ENCODE measurements around the gene CABP5. TPM values are rescaled to one million over a fixed set of nuclear protein-coding genes. Genes with fewer than 3 reads are reported as not detected.
"Not testable (repeated sequence)": the region's sequence is repeated elsewhere in the genome, so short reads cannot be mapped to it uniquely, and the experiment has no call there.

CABP5 gene
- polyA plus RNA-seq (ENCODE audit: insufficient read length): not detected

GRCh38 chr19:48043675-48044258 lies at the start of gene CABP5:
Gene CABP5 (minus strand): TSS chr19:48044079. CDS start chr19:48043922, 157 bp downstream.
- no peak for DNase-seq

- DNase-seq: not testable (repeated sequence)
These were observed 47.3 kb upstream of the CABP5 start for GRCh38 chr19:48091111-48091718.

- no peak for DNase-seq
These were observed 46.5 kb upstream of the CABP5 start for GRCh38 chr19:48090281-48090802.

DNA sequence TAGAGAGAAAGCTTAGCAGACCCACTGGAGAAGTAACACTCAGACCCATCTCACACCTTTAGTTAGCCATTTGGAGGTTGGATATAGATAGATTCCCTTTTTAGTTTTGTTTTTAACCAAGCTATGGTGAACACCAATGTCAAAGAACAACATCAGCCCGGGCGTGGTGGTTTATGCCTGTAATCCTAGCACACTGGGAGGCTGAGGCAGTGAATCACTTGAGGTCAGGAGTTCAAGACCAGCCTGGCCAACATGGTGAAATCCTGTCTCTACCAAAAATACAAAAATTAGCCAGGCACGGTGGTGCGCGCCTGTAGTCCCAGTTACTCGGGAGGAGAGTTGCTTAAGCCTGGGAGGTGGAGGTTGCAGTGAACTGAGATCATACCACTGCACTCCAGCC lies 45.1 kb upstream of the CABP5 start:
- not testable (repeated sequence) for DNase-seq

- DNase-seq: no peak
These were observed 42.3 kb upstream of the CABP5 start for GRCh38 chr19:48085904-48086864.

DNA sequence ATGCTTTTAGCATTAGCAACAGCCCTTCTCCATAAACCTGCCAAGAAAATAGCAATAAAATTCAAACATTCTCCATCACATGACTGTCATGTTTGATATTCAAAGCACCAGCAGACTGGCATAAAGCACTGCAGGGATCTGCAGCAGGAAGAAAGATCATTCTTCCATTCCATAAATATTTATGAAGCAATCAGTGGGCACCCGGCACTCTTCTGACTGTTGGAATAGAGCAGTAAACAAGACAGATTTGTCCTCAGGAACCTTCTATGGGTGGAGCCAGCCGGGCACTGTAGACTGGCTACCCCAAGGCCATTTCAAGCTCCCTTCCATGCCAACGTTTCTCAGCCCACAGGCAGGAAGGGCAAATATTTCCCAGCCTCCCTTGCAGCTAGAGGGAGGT lies 41.2 kb upstream of the CABP5 start:
- no peak for DNase-seq

DNA sequence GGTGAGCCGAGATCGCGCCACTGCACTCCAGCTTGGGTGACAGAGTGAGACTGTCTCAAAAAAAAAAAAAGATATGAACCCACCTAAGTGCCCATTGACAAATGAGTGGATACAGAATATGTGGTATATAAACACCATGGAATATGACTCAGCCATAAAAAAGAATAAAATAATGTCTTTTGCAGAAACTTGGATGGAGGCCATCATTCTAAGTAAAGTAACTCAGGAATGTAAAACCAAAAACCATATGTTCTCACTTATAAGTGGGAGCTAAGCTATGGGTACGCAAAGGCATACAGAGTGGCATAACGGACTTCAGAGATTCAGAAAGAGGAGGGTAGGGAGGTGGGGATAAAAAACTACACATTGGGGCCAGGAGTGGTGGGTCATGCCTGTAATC lies 37.2 kb upstream of the CABP5 start:
- no peak for DNase-seq

DNA sequence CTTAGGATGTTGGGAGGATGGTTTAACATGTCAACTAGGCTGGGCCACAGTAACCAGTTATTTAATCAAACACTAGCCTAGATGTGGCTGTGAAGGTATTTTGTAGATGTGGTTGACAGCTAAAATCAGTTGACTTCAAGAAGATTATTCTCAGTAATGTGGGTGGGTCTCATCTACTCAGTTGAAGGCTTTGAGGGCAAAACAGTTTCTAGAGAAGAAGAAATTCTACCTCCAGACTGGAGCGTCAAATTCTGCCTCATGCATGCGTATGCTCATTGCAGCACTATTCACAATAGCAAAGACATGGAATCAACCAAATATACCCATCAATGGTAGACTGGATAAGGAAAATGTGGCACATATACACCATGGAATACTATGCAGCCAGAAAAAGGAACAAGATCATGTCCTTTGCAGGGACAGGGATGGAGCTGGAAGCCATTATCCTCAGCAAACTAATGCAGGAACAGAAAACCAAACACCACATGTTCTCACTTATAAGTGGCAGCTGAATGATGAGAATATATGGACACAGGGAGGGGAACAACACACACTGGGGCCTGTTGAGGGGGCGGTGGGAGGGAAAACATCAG lies 26.4 kb upstream of the CABP5 start:
- DNase-seq: not testable (repeated sequence)

- DNase-seq: no peak
These were observed 25.6 kb upstream of the CABP5 start for GRCh38 chr19:48069435-48069834.

DNA sequence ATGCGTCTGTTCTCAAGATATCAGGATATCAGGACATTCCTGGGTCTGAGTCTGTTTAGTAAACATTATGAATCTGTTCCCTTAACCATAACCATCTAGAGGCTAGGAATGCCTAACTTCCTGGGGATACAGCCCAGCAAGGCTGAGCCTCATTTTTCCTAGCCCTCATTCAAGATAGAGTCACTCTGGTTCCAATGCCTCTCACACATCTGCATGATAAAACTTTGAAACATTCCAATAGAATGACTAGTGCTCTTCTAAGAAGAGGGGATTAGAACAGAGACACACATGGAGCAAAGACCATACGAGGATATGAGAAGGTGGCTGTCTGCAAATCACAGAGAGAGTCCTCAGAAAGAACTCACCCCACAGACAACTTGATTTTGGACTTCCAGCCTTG lies 20.6 kb upstream of the CABP5 start:
- DNase-seq: no peak

DNA sequence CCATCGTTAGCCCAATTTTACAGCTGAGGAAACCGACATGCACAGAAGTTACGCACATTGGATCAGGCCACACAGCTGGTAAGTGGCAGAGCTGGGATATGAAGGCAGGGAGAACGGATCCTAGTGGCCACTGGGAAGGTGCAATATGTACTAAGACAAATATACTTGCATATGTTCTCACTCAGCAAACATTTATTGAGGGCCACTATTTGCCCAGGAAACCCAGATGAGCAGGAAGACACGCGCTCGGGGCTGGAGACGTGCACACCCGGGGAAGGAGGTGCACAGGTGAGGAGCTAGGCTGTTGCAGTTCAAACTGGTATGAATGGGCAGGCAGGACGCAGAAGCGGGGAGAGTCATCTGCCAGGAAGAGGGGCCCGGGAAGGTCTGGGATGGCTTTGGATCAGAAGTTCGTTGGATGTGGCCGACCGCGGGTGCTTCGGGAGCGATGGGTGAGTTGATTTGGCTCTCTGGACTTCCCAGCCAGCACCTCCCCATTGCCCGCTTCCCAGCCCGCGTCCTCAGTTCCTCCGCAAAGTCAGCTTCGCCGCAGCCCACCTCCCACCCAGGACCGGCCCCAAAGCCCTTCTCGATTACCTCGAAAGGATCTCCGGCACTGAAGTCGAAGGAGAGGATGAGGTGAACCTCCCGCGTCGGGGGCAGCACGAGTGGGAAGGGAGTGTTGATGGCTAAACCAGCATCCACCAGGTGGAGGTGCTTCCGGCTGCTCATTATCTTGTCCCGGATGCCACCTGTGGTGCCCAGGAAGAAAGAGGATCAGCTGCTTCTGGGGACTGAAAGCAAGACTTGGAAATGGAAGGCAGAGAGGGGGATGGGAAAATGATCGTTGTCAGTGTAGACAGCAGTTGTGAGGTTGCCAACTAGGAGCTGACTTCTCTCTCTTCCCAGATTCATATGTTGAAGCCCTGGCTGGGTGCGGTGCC lies 17.8 kb upstream of the CABP5 start:
- DNase-seq: no peak

GRCh38 chr19:48060381-48060780 lies 16.5 kb upstream of the CABP5 start:
- DNase-seq: no peak

DNA sequence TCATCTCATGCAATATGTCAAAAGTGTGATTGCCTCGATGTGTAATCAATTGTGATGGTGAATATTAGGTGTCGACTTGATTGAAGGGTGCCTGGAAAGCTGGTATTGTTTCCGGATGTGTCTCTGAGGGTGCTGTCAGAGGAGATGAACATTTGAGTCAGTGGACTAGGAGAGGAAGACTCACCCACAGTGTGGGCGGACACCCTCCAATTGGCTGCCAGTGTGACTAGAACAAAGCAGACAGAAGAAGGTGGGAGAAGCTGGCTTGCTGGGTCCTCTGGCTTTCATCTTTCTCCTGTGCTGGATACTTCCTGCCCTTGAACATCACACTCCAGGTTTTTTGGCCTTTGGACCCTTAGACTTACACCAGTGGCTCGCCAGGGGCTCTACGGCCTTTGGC lies 15.5 kb upstream of the CABP5 start:
- no peak for DNase-seq

- no peak for DNase-seq
These were observed 10.0 kb upstream of the CABP5 start for GRCh38 chr19:48053856-48054255.

DNA sequence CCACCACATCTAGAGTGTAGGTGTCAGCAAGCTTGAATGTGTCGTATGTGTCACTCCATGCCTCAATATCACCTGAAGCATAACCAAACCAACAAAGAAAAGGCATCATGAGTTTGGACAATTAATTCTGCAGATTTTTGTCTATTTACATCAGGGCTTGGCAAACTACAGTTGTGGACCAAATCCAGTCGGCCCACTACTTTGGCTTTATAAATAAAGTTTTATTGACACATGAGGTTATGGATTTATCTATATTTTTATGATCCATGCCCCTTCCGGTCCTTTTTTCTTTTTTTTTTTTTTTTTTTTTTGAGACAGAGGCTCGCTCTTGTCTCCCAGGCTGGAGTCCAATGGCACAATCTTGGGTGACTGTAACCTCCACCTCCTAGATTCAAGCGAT lies 9.2 kb upstream of the CABP5 start:
- DNase-seq: no peak

DNA sequence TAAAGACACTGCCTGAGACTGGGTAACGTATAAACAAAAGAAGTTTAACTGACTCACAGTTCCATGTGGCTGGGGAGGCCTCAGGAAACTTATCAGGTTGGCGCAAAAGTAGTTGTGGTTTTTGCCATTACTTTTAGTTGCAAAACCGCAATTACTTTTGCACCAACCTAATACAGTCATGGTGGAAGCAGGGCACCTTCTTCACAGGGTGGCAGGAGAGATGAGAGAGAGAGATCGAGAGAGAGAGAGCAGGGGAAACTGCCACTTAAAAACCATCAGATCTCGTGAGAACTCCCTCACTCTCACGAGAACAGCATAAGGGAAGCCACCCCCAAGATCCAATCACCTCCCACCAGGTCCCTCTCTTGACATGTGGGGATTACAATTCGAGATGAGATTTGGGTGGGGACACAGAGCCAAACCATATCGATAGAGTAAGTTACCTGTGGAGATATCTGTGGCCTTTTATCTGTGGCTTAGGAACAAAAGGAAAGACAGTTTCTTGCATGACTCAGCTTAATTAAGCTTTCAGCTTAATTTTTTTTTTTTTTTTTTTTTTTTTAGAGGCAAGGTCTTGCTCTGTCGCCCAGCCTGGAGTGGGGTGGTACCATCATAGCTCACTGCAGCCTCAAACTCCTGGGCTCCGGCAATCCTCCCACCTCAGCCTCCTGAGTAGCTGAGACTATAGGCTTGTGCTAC lies 7.6 kb upstream of the CABP5 start:
- DNase-seq: no peak

DNA sequence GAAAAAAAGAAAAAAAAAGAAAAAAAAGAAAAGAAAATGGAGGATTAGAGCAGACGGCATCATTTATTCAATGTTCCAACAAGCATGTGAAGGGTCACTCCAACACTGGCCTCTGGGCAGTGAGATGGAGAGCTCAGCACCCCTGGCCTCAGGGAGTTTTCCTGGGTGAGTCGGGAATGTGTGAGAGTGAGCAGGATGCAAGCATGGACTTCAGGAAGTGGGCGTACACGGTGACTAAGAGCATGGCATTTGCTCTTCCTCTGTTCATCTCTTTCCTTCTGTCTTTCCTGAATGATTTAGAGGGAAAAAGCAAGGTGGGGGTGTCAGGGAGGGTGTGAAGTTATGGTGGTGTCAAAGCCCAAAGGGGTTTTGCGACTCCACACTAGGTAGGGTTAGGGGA lies 682 bp upstream of the CABP5 start:
- DNase-seq: no peak

GRCh38 chr19:48041877-48042580 lies 1.9 kb downstream of the CABP5 start:
- DNase-seq: no peak

- no peak for DNase-seq
These were observed 7.1 kb downstream of the CABP5 start for GRCh38 chr19:48036765-48037164.

DNA sequence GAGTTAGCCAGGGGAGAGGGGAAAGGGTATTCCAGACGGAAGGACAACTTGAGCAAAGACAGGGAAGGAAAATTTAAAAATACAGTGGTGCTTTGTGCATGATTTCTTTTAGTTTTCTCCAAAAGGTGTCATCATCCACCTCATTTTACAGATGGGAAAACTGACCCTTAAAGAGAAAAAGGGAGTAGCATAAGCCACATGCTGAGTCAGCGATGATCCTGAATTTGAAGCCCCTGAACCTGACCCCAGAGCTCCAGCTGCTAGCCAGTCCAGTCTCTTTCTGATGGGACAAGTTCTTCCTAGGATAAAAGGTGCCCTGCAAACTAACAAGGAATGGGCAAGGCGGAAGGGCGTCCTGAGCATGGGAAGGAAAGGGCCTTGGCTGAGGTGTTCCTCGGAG lies 10.3 kb downstream of the CABP5 start:
- DNase-seq: no peak

Data from hindlimb muscle (tissue), 1 donor.